MCF 10A (cell line): ENCODE measurements around the gene FAM204A. TPM values are rescaled to one million over a fixed set of nuclear protein-coding genes. Genes with fewer than 3 reads are reported as not detected.

Experiments used
- Bru-seq: library from RNA; stranded (reverse); fragments of 400-500 nt; gene quantifications from one replicate; lab custom pipeline; 2021; lab: Mats Ljungman, UMichigan
- BruChase-seq, 2 experiments: library from RNA; stranded (reverse); fragments of 400-500 nt; gene quantifications; one replicate each; lab custom pipeline; 2021; lab: Mats Ljungman, UMichigan
- BruUV-seq: library from RNA; stranded (reverse); fragments of 400-500 nt; replicated peaks from 2 replicates; lab custom pipeline; 2021; lab: Mats Ljungman, UMichigan
- CTCF ChIA-PET: fragments of 300-600 bp; sonication (Branson Sonifier 250); formaldehyde crosslinking; extraction: SDS; loops from one replicate; lab custom pipeline; 2021; ENCODE audit warnings: antibody characterized with exemption, inconsistent platforms; lab: Yijun Ruan, JAX
- POLR2A ChIA-PET: fragments of 300-600, 350-650 bp; sonication (Branson Sonifier 250); formaldehyde crosslinking; extraction: SDS; loops from one replicate; lab custom pipeline; 2020; ENCODE audit warnings: antibody characterized with exemption, inconsistent platforms; lab: Yijun Ruan, JAX
- DNase-seq: peaks from one replicate; pipeline ENCODE4 v3.0.0-alpha.2; 2018; ENCODE audit not compliant: unreplicated experiment
- H3K27ac Mint-ChIP-seq: one replicate; pipeline ENCODE4 v1.8.0; 2022; ENCODE audit warnings: mild to moderate bottlenecking, low read depth, mixed read lengths; ENCODE audit not compliant: unreplicated experiment
- H3K27me3 Mint-ChIP-seq: one replicate; pipeline ENCODE4 v1.8.0; 2022; ENCODE audit warnings: mixed read lengths; ENCODE audit not compliant: insufficient read depth, unreplicated experiment
- H3K36me3 Mint-ChIP-seq: one replicate; pipeline ENCODE4 v1.8.0; 2022; ENCODE audit warnings: mild to moderate bottlenecking, moderate library complexity, mixed read lengths; ENCODE audit not compliant: insufficient read depth, unreplicated experiment
- H3K4me1 Mint-ChIP-seq: one replicate; pipeline ENCODE4 v1.8.0; 2022; ENCODE audit warnings: mixed read lengths; ENCODE audit not compliant: insufficient read depth, unreplicated experiment
- H3K4me3 Mint-ChIP-seq: one replicate; pipeline ENCODE4 v1.8.0; 2022; ENCODE audit warnings: mild to moderate bottlenecking, moderate library complexity, mixed read lengths; ENCODE audit not compliant: unreplicated experiment
- H3K9me3 Mint-ChIP-seq: one replicate; pipeline ENCODE4 v1.8.0; 2022; ENCODE audit warnings: mixed read lengths; ENCODE audit not compliant: unreplicated experiment
- CTCF ChIP-seq: fragments of 200-600 bp; IDR thresholded peaks from one replicate; pipeline ENCODE4 v1.8.0; 2022; ENCODE audit warnings: antibody characterized with exemption, mild to moderate bottlenecking; ENCODE audit not compliant: unreplicated experiment
- intact Hi-C: fragments of 100-400 bp; cut with micrococcal nuclease; formaldehyde crosslinking; loops from 2 replicates; pipeline ENCODE4 v1.14.1; 2022
- long read RNA-seq: library from polyadenylated mRNA; stranded (forward); transcript quantifications from one replicate; pipeline ENCODE4 v2.0.0, GENCODE V29; 2022
- total RNA-seq: library from RNA; stranded (reverse); gene quantifications from 2 replicates; pipeline ENCODE4 v1.2.3, GENCODE V29; 2022

Gene FAM204A
- total RNA-seq (101 and 103 TPM in 2 replicates), Bru-seq, nascent RNA (percentile 90 among the genes with signal in this experiment), BruChase-seq, experiment 1, labeled RNA remaining after a 6-hour chase (percentile 84 among the genes with signal in this experiment), BruChase-seq, experiment 2, labeled RNA remaining after a 2-hour chase (percentile 88 among the genes with signal in this experiment)
- long read RNA-seq, full-length matches to known transcripts: 132 of 219 reads
- long read RNA-seq, partial matches to known transcripts: 7 of 219 reads
- long read RNA-seq, other reads (novel, unspliced or antisense): 80 of 219 reads

GRCh38 chr10:118341791-118342637 is at the start of gene FAM204A:
Gene FAM204A (minus strand): TSS chr10:118342324. CDS start chr10:118336415, 5,909 bp downstream.
- intact Hi-C loops: loop anchor here (1.0 to 2.0 kb wide), 2 partner anchors 81 to 202 kb away; no protein-coding TSS in a partner anchor
- peak within 1 kb of the TSS; percentile 93 for H3K4me3 Mint-ChIP-seq
- H3K9me3 Mint-ChIP-seq: no peaks in the 10 kb centered on the region
- peak; percentile 95 for DNase-seq
- peak within 1 kb of the TSS; percentile 98 for H3K27ac Mint-ChIP-seq
- peaks cover 16% of the 10 kb centered on the region for H3K36me3 Mint-ChIP-seq
- no peak for TF ChIP-seq CTCF
- ChIA-PET POLR2A (interaction anchor here (0.6 to 2.3 kb wide), 5 partner anchors 11 to 181 kb away, joined by 3 to 8 read pairs (median 5); no protein-coding TSS in a partner anchor), CTCF (interaction anchor here (0.5 to 0.6 kb wide), 2 partner anchors 102 to 216 kb away, joined by 3 read pairs; no protein-coding TSS in a partner anchor)
- no TSS peak for BruUV-seq
- no peaks in the 10 kb centered on the region for H3K27me3 Mint-ChIP-seq
- H3K4me1 Mint-ChIP-seq: peaks cover 21% of the 10 kb centered on the region

- no peak for TF ChIP-seq CTCF
- Mint-ChIP-seq H3K27me3 (peaks cover 51% of the 10 kb centered on the region), H3K4me1 (peaks cover 5% of the 10 kb centered on the region), H3K4me3 (no peak overlapping the region), H3K36me3 (no peaks in the 10 kb centered on the region), H3K9me3 (no peaks in the 10 kb centered on the region), H3K27ac (no peak overlapping the region)
- intact Hi-C loops: no loop called here
- CTCF ChIA-PET: no interaction called here
- DNase-seq: no peak
- POLR2A ChIA-PET: interaction anchor here (0.6 to 1.0 kb wide), 2 partner anchors 12 to 202 kb away, joined by 3 read pairs; no protein-coding TSS in a partner anchor
- BruUV-seq: no TSS peak
Observed at GRCh38 chr10:118383699-118384098, 41.6 kb upstream of the FAM204A start.

- Mint-ChIP-seq H3K4me1 (peaks cover 5% of the 10 kb centered on the region), H3K9me3 (no peaks in the 10 kb centered on the region), H3K4me3 (no peak overlapping the region), H3K36me3 (no peaks in the 10 kb centered on the region), H3K27ac (no peak overlapping the region), H3K27me3 (peaks cover 51% of the 10 kb centered on the region)
- DNase-seq: no peak
- POLR2A ChIA-PET: interaction anchor here (0.6 to 1.0 kb wide), 3 partner anchors 12 to 202 kb away, joined by 3 read pairs; no protein-coding TSS in a partner anchor
- intact Hi-C loops: no loop called here
- CTCF ChIA-PET: no interaction called here
- no peak for TF ChIP-seq CTCF
- no TSS peak for BruUV-seq
Observed at GRCh38 chr10:118383063-118383689, 41.1 kb upstream of the FAM204A start.
